ENCODE results near the gene DMRT3. TPM values are rescaled to one million over a fixed set of nuclear protein-coding genes. Genes with fewer than 3 reads are reported as not detected.

DMRT3 gene
- not detected for total RNA-seq
- long read RNA-seq, donor 1 = 0 reads
- long read RNA-seq, donor 2 = 0 reads

GRCh38 chr9:976258-976942, at the start of gene DMRT3:
TSS of gene DMRT3 (plus strand) at chr9:976655. CDS start at chr9:977002, 347 bp downstream.
- no peaks in the 10 kb centered on the region for H3K9me3 ChIP-seq
- H3K4me3 ChIP-seq = no peak within 1 kb of the TSS
- TF ChIP-seq CTCF (IDR thresholded peaks at IDR 0.05) = no peak
- DNase-seq (no peak), ATAC-seq (peak; percentile 25)
- no peaks in the 10 kb centered on the region for H3K36me3 ChIP-seq (ENCODE audit: low read depth)
- intact Hi-C loops (cut with DNase I, micrococcal nuclease) = no loop called here
- H3K4me1 ChIP-seq (ENCODE audit: low read depth) = peaks cover 24% of the 10 kb centered on the region

- no peak for TF ChIP-seq CTCF (IDR thresholded peaks at IDR 0.05)
- Histone ChIP-seq H3K4me3 (no peak overlapping the region), H3K4me1 (ENCODE audit: low read depth) (no peaks in the 10 kb centered on the region), H3K9me3 (no peaks in the 10 kb centered on the region), H3K36me3 (ENCODE audit: low read depth) (no peaks in the 10 kb centered on the region)
- ATAC-seq (no peak), DNase-seq (no peak)
- intact Hi-C loops (cut with DNase I, micrococcal nuclease) = no loop called here
Observed at GRCh38 chr9:926976-927375, 49.5 kb upstream of the DMRT3 start.

- no peak overlapping the region for H3K4me3 ChIP-seq
- no peak for TF ChIP-seq CTCF (IDR thresholded peaks at IDR 0.05)
- H3K4me1 ChIP-seq (ENCODE audit: low read depth) = no peaks in the 10 kb centered on the region
- intact Hi-C loops (cut with DNase I, micrococcal nuclease) = no loop called here
- no peaks in the 10 kb centered on the region for H3K36me3 ChIP-seq (ENCODE audit: low read depth)
- H3K9me3 ChIP-seq = no peaks in the 10 kb centered on the region
- DNase-seq (peak in 1 of 3 donors; percentile 25), ATAC-seq (peak; percentile 66)
Observed at GRCh38 chr9:928363-929042, 48.0 kb upstream of the DMRT3 start.

GRCh38 chr9:929719-930118, 46.7 kb upstream of the DMRT3 start:
- Histone ChIP-seq H3K4me1 (ENCODE audit: low read depth) (no peaks in the 10 kb centered on the region), H3K4me3 (no peak overlapping the region), H3K36me3 (ENCODE audit: low read depth) (no peaks in the 10 kb centered on the region), H3K9me3 (no peaks in the 10 kb centered on the region)
- intact Hi-C loops (cut with DNase I, micrococcal nuclease) = no loop called here
- ATAC-seq = no peak
- no peak for DNase-seq
- no peak for TF ChIP-seq CTCF (IDR thresholded peaks at IDR 0.05)

GRCh38 chr9:933356-933755, 43.1 kb upstream of the DMRT3 start:
- intact Hi-C loops (cut with DNase I, micrococcal nuclease) = no loop called here
- H3K9me3 ChIP-seq = no peaks in the 10 kb centered on the region
- TF ChIP-seq CTCF (IDR thresholded peaks at IDR 0.05) = no peak
- H3K4me1 ChIP-seq (ENCODE audit: low read depth) = no peaks in the 10 kb centered on the region
- DNase-seq (no peak), ATAC-seq (no peak)
- no peaks in the 10 kb centered on the region for H3K36me3 ChIP-seq (ENCODE audit: low read depth)
- no peak overlapping the region for H3K4me3 ChIP-seq

All from mucosa of descending colon (tissue), 3 donors.